ENCODE data around the gene CAMTA1. TPM values are rescaled to one million over a fixed set of nuclear protein-coding genes. Genes with fewer than 3 reads are reported as not detected.
"Not testable (repeated sequence)": the region's sequence is repeated elsewhere in the genome, so short reads cannot be mapped to it uniquely, and the experiment has no call there.

Gene CAMTA1
- total RNA-seq, 1 donor from 2014 or later = 63.8 TPM

GRCh38 chr1:6807782-6808181 is 22.5 kb downstream of the CAMTA1 start:
- Mint-ChIP-seq H3K27me3 (ENCODE audit: low read depth) (no peaks in the 10 kb centered on the region), H3K9me3 (ENCODE audit: low read depth) (no peaks in the 10 kb centered on the region), H3K36me3 (ENCODE audit: low read depth) (no peaks in the 10 kb centered on the region), H3K27ac (ENCODE audit: unreplicated experiment) (no peak overlapping the region), H3K4me1 (ENCODE audit: low read depth) (peaks cover 20% of the 10 kb centered on the region), H3K4me3 (ENCODE audit: unreplicated experiment) (no peak overlapping the region)
- DNase-seq (ENCODE audit: low spot score) = no peak
- no peak for TF ChIP-seq CTCF (IDR thresholded peaks at IDR 0.05)

GRCh38 chr1:6809461-6809860 is 24.2 kb downstream of the CAMTA1 start:
- Mint-ChIP-seq H3K27me3 (ENCODE audit: low read depth) (no peaks in the 10 kb centered on the region), H3K27ac (ENCODE audit: unreplicated experiment) (no peak overlapping the region), H3K9me3 (ENCODE audit: low read depth) (no peaks in the 10 kb centered on the region), H3K4me1 (ENCODE audit: low read depth) (peaks cover 14% of the 10 kb centered on the region), H3K36me3 (ENCODE audit: low read depth) (no peaks in the 10 kb centered on the region), H3K4me3 (ENCODE audit: unreplicated experiment) (no peak overlapping the region)
- no peak for TF ChIP-seq CTCF (IDR thresholded peaks at IDR 0.05)
- no peak for DNase-seq (ENCODE audit: low spot score)

GRCh38 chr1:6810146-6810734 is 25.0 kb downstream of the CAMTA1 start:
- not testable (repeated sequence) for H3K4me3 Mint-ChIP-seq (ENCODE audit: unreplicated experiment); DNase-seq (ENCODE audit: low spot score); H3K27me3 Mint-ChIP-seq (ENCODE audit: low read depth); H3K27ac Mint-ChIP-seq (ENCODE audit: unreplicated experiment); H3K9me3 Mint-ChIP-seq (ENCODE audit: low read depth); H3K36me3 Mint-ChIP-seq (ENCODE audit: low read depth); H3K4me1 Mint-ChIP-seq (ENCODE audit: low read depth)

- DNase-seq (ENCODE audit: low spot score) = no peak
- Mint-ChIP-seq H3K4me1 (ENCODE audit: low read depth) (peaks cover 6% of the 10 kb centered on the region), H3K4me3 (ENCODE audit: unreplicated experiment) (no peak overlapping the region), H3K36me3 (ENCODE audit: low read depth) (no peaks in the 10 kb centered on the region), H3K9me3 (ENCODE audit: low read depth) (no peaks in the 10 kb centered on the region), H3K27me3 (ENCODE audit: low read depth) (no peaks in the 10 kb centered on the region), H3K27ac (ENCODE audit: unreplicated experiment) (no peak overlapping the region)
- TF ChIP-seq CTCF (IDR thresholded peaks at IDR 0.05) = no peak
Observed at GRCh38 chr1:6811583-6811982, 26.3 kb downstream of the CAMTA1 start.

- Mint-ChIP-seq H3K36me3 (ENCODE audit: low read depth) (no peaks in the 10 kb centered on the region), H3K9me3 (ENCODE audit: low read depth) (no peaks in the 10 kb centered on the region), H3K4me3 (ENCODE audit: unreplicated experiment) (no peak overlapping the region), H3K27ac (ENCODE audit: unreplicated experiment) (no peak overlapping the region), H3K27me3 (ENCODE audit: low read depth) (no peaks in the 10 kb centered on the region), H3K4me1 (ENCODE audit: low read depth) (peaks cover 11% of the 10 kb centered on the region)
- no peak for TF ChIP-seq CTCF (IDR thresholded peaks at IDR 0.05)
- no peak for DNase-seq (ENCODE audit: low spot score)
Observed at GRCh38 chr1:6813165-6813564, 27.9 kb downstream of the CAMTA1 start.

GRCh38 chr1:6815726-6816125 is 30.5 kb downstream of the CAMTA1 start:
- Mint-ChIP-seq H3K4me1 (ENCODE audit: low read depth) (peaks cover 26% of the 10 kb centered on the region), H3K27me3 (ENCODE audit: low read depth) (no peaks in the 10 kb centered on the region), H3K27ac (ENCODE audit: unreplicated experiment) (no peak overlapping the region), H3K9me3 (ENCODE audit: low read depth) (no peaks in the 10 kb centered on the region), H3K36me3 (ENCODE audit: low read depth) (no peaks in the 10 kb centered on the region), H3K4me3 (ENCODE audit: unreplicated experiment) (no peak overlapping the region)
- DNase-seq (ENCODE audit: low spot score) = no peak
- TF ChIP-seq CTCF (IDR thresholded peaks at IDR 0.05) = no peak
